Transverse colon (tissue), 3 donors: Measurements from ENCODE around the gene TUBA8.
A peak's percentile ranks its signal among the peaks of the same experiment; 100 is the strongest.

ENCODE experiments used
- CTCF ChIP-seq, 5 experiments: fragments of 200-600 bp in 3 of 5; fragments of 450-650 bp in 2 of 5; sonication (generic) in 3 of 5; IDR thresholded peaks; 1 replicate in 2 of 5; 2 replicates in 3 of 5; pipeline ENCODE4 v1.5.1; 2016 to 2017; ENCODE audit warnings: antibody characterized with exemption in 5 of 5, inconsistent platforms in 3 of 5, mild to moderate bottlenecking in 2 of 5, moderate library complexity in 1 of 5
- POLR2A ChIP-seq: fragments of 450-650 bp; IDR thresholded peaks from one replicate; pipeline ENCODE4 v1.6.1; 2016; ENCODE audit warnings: antibody characterized with exemption, mild to moderate bottlenecking, moderate library complexity

GRCh38 chr22:18091916-18092526 lies 18.6 kb upstream of the TUBA8 start:
- TF ChIP-seq POLR2A (peak; percentile 51), CTCF (IDR thresholded peaks at IDR 0.05) (peak in 4 of 5 experiments; percentile 7 to 34 (median 26))
